ENCODE data around the gene PRUNE2.

DNA sequence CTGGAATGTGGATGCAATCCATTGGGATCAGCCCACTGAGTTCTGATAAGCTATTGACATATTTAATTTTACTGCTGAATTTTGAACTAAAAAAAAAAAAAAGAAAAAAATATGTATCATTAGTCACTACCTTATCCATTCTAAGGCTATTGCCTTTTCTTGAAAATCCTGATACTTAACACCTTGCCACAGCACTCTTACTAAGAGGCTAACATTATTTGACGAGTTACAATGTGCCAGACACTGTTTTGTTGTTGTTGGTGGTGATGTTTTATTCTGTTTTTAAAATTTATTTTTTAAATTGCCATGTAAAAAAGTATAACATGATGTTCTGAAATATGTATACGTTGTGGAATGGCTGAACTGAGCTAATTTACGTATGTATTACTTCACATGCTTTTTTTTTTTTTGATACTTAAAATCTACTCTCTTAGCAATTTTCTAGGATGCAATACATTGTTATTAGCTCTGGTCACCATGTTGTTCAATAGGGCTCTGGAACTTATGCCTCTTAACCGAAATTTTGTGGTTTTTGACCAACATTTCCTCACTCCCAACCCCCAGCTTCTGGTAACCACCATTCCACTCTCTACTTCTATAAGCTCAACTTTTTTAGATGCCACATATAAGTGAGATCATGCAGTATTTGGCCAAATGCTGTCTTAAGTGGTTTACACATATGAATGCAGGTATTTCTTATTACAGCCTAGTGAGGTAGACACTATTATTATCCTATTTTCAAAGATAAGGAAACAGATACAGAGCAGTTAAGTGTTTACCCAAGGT, 276.5 kb downstream of the PRUNE2 start:
- TF ChIP-seq NFE2L2 (IDR thresholded peaks at IDR 0.05; ENCODE audit: low read length) (no peak), POLR2AphosphoS5 (IDR thresholded peaks at IDR 0.05; ENCODE audit: low read depth, low read length) (no peak), ZNF354B (CRISPR knock-in tag; IDR thresholded peaks at IDR 0.05) (no peak), CEBPB (IDR thresholded peaks at IDR 0.05; ENCODE audit: borderline replicate concordance, low read depth, low read length) (no peak), ZNF607 (CRISPR knock-in tag; IDR thresholded peaks at IDR 0.05; ENCODE audit: borderline replicate concordance) (no peak), RBFOX2 (IDR thresholded peaks at IDR 0.05; ENCODE audit: low read depth, low read length) (no peak), POLR2A (IDR thresholded peaks at IDR 0.05; ENCODE audit: insufficient read depth in 1 of 2, low read depth in 2 of 2, low read length in 2 of 2) (no peak)
- TF ChIP-seq, protein P1, sequence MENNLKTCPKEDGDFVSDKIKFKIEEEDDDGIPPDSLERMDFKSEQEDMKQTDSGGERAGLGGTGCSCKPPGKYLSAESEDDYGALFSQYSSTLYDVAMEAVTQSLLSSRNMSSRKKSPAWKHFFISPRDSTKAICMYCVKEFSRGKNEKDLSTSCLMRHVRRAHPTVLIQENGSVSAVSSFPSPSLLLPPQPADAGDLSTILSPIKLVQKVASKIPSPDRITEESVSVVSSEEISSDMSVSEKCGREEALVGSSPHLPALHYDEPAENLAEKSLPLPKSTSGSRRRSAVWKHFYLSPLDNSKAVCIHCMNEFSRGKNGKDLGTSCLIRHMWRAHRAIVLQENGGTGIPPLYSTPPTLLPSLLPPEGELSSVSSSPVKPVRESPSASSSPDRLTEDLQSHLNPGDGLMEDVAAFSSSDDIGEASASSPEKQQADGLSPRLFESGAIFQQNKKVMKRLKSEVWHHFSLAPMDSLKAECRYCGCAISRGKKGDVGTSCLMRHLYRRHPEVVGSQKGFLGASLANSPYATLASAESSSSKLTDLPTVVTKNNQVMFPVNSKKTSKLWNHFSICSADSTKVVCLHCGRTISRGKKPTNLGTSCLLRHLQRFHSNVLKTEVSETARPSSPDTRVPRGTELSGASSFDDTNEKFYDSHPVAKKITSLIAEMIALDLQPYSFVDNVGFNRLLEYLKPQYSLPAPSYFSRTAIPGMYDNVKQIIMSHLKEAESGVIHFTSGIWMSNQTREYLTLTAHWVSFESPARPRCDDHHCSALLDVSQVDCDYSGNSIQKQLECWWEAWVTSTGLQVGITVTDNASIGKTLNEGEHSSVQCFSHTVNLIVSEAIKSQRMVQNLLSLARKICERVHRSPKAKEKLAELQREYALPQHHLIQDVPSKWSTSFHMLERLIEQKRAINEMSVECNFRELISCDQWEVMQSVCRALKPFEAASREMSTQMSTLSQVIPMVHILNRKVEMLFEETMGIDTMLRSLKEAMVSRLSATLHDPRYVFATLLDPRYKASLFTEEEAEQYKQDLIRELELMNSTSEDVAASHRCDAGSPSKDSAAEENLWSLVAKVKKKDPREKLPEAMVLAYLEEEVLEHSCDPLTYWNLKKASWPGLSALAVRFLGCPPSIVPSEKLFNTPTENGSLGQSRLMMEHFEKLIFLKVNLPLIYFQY (CRISPR knock-in tag; IDR thresholded peaks at IDR 0.05; ENCODE audit: borderline replicate concordance): no peak
- TF ChIP-seq, protein P2, sequence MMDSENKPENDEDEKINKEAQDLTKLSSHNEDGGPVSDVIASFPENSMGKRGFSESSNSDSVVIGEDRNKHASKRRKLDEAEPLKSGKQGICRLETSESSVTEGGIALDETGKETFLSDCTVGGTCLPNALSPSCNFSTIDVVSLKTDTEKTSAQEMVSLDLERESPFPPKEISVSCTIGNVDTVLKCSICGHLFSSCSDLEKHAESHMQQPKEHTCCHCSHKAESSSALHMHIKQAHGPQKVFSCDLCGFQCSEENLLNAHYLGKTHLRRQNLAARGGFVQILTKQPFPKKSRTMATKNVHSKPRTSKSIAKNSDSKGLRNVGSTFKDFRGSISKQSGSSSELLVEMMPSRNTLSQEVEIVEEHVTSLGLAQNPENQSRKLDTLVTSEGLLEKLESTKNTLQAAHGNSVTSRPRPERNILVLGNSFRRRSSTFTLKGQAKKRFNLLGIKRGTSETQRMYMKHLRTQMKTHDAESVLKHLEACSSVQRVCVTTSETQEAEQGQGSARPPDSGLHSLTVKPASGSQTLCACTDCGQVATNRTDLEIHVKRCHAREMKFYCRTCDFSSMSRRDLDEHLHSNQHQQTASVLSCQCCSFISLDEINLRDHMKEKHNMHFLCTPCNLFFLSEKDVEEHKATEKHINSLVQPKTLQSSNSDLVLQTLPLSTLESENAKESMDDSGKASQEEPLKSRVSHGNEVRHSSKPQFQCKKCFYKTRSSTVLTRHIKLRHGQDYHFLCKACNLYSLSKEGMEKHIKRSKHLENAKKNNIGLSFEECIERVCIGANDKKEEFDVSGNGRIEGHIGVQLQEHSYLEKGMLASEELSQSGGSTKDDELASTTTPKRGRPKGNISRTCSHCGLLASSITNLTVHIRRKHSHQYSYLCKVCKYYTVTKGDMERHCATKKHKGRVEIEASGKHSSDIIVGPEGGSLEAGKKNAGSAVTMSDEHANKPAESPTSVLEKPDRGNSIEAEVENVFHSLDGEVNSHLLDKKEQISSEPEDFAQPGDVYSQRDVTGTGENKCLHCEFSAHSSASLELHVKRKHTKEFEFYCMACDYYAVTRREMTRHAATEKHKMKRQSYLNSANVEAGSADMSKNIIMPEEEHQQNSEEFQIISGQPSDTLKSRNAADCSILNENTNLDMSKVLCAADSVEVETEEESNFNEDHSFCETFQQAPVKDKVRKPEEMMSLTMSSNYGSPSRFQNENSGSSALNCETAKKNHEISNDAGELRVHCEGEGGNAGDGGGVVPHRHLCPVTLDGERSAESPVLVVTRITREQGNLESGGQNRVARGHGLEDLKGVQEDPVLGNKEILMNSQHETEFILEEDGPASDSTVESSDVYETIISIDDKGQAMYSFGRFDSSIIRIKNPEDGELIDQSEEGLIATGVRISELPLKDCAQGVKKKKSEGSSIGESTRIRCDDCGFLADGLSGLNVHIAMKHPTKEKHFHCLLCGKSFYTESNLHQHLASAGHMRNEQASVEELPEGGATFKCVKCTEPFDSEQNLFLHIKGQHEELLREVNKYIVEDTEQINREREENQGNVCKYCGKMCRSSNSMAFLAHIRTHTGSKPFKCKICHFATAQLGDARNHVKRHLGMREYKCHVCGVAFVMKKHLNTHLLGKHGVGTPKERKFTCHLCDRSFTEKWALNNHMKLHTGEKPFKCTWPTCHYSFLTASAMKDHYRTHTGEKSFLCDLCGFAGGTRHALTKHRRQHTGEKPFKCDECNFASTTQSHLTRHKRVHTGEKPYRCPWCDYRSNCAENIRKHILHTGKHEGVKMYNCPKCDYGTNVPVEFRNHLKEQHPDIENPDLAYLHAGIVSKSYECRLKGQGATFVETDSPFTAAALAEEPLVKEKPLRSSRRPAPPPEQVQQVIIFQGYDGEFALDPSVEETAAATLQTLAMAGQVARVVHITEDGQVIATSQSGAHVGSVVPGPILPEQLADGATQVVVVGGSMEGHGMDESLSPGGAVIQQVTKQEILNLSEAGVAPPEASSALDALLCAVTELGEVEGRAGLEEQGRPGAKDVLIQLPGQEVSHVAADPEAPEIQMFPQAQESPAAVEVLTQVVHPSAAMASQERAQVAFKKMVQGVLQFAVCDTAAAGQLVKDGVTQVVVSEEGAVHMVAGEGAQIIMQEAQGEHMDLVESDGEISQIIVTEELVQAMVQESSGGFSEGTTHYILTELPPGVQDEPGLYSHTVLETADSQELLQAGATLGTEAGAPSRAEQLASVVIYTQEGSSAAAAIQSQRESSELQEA (CRISPR knock-in tag; IDR thresholded peaks at IDR 0.05; ENCODE audit: not compliant biosample characterization): no peak
- TF ChIP-seq, protein P3, sequence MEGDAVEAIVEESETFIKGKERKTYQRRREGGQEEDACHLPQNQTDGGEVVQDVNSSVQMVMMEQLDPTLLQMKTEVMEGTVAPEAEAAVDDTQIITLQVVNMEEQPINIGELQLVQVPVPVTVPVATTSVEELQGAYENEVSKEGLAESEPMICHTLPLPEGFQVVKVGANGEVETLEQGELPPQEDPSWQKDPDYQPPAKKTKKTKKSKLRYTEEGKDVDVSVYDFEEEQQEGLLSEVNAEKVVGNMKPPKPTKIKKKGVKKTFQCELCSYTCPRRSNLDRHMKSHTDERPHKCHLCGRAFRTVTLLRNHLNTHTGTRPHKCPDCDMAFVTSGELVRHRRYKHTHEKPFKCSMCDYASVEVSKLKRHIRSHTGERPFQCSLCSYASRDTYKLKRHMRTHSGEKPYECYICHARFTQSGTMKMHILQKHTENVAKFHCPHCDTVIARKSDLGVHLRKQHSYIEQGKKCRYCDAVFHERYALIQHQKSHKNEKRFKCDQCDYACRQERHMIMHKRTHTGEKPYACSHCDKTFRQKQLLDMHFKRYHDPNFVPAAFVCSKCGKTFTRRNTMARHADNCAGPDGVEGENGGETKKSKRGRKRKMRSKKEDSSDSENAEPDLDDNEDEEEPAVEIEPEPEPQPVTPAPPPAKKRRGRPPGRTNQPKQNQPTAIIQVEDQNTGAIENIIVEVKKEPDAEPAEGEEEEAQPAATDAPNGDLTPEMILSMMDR (CRISPR knock-in tag; IDR thresholded peaks at IDR 0.05): no peak
- TF ChIP-seq, protein P4, sequence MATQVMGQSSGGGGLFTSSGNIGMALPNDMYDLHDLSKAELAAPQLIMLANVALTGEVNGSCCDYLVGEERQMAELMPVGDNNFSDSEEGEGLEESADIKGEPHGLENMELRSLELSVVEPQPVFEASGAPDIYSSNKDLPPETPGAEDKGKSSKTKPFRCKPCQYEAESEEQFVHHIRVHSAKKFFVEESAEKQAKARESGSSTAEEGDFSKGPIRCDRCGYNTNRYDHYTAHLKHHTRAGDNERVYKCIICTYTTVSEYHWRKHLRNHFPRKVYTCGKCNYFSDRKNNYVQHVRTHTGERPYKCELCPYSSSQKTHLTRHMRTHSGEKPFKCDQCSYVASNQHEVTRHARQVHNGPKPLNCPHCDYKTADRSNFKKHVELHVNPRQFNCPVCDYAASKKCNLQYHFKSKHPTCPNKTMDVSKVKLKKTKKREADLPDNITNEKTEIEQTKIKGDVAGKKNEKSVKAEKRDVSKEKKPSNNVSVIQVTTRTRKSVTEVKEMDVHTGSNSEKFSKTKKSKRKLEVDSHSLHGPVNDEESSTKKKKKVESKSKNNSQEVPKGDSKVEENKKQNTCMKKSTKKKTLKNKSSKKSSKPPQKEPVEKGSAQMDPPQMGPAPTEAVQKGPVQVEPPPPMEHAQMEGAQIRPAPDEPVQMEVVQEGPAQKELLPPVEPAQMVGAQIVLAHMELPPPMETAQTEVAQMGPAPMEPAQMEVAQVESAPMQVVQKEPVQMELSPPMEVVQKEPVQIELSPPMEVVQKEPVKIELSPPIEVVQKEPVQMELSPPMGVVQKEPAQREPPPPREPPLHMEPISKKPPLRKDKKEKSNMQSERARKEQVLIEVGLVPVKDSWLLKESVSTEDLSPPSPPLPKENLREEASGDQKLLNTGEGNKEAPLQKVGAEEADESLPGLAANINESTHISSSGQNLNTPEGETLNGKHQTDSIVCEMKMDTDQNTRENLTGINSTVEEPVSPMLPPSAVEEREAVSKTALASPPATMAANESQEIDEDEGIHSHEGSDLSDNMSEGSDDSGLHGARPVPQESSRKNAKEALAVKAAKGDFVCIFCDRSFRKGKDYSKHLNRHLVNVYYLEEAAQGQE (IDR thresholded peaks at IDR 0.05; ENCODE audit: borderline replicate concordance in 1 of 2, low read depth in 1 of 2, low read length in 2 of 2): no peak

All from HepG2 (cell line).